Measurements from ENCODE around the gene TLNRD1. TPM values are rescaled to one million over a fixed set of nuclear protein-coding genes. Genes with fewer than 3 reads are reported as not detected.

The TLNRD1 gene
- total RNA-seq, 4 donors from 2014 or later, result 17.0 to 31.9 (median 25.9) TPM

DNA sequence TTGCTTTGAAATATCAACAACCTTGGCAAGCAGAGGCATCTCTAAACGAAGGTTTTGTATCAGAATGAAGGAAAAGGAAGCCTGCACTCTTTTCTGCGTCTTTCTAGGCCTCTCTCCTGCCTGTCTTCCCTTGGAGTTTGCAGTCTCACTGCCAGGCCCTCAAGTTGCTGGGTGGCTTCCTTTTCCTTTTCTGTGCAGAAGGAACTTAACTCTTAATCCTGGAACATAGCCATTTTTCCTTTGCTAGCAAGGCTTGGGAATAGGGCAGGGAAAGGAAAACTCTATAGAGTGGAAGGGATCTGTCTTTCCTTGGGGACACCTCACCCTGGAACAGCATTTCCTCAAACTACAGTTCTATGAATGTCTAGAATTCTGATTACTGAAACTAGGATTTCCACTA is 32.8 kb downstream of the TLNRD1 start:
- Histone ChIP-seq H3K36me3 (no peaks in the 10 kb centered on the region), H3K27me3 (no peaks in the 10 kb centered on the region), H3K4me3 (no peak overlapping the region), H3K9me3 (no peaks in the 10 kb centered on the region), H3K27ac (peak overlapping the region in 1 of 4 donors; percentile 10), H3K4me1 (peaks cover 0 to 11% (median 0%) of the 10 kb centered on the region in 3 donors)
- TF ChIP-seq EP300 (IDR thresholded peaks at IDR 0.05), result no peak
- no peak for TF ChIP-seq POLR2AphosphoS5 (IDR thresholded peaks at IDR 0.05)
- no peak for TF ChIP-seq POLR2A (IDR thresholded peaks at IDR 0.05)
- no peak for TF ChIP-seq CTCF (IDR thresholded peaks at IDR 0.05)
- 0 to 14% methylated on average over 2 of the region's 2 CpGs for WGBS, 2 donors (ENCODE audit: low coverage in 1 of 2)
- ATAC-seq, result no peak

DNA sequence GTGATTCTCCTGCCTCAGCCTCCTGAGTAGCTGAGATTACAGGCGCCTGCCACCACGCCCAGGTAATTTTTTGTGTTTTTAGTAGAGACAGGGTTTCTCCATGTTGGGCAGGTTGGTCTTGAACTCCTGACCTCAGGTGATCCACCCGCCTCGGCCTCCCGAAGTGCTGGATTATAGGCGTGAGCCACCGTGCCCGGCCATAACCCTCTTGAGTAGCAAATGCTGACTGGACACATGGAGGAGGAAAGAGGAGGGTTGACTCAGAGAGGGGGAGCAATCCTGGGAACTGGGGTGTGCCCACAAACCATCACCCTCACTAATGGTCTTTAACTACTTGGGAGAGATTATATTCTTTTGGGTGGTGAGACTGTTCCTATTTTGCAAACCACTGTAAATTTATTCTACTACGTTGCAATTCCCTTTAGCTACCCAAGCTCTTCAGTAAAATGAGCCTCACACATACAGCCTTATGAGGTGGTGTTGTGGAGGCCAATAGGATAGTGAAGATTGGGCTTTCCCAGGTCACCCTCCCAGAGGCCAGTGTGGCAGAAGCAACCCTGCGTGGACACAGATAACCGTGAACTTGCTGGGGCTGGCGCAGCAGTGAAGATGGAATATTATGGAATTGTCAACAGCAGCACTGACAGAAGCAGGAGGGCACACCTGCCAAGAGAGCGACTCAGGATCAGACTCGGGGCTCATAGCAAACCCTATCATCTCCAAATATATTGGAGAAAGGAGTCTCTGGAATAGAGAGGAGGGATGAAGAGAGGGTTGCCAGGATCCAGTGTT is 37.4 kb downstream of the TLNRD1 start:
- WGBS, 2 donors (ENCODE audit: low coverage in 1 of 2), result 86 to 100% methylated on average over 2 to 4 of the region's 14 CpGs
- peak overlapping the region in 1 of 4 donors; percentile 47 for H3K27ac ChIP-seq
- TF ChIP-seq POLR2A (IDR thresholded peaks at IDR 0.05) (no peak), CTCF (IDR thresholded peaks at IDR 0.05) (no peak), POLR2AphosphoS5 (IDR thresholded peaks at IDR 0.05) (no peak), EP300 (IDR thresholded peaks at IDR 0.05) (no peak)

GRCh38 chr15:81038975-81039607 is 38.4 kb downstream of the TLNRD1 start:
- H3K27ac ChIP-seq, result peak overlapping the region in 1 of 4 donors; percentile 47
- peak; percentile 71 for ATAC-seq

More for the DNA sequence above, 37.4 kb downstream of the TLNRD1 start:
- no peaks in the 10 kb centered on the region for H3K9me3 ChIP-seq
- H3K36me3 ChIP-seq, result no peaks in the 10 kb centered on the region
- H3K4me3 ChIP-seq, result no peak overlapping the region
- no peak for ATAC-seq
- no peaks in the 10 kb centered on the region for H3K27me3 ChIP-seq
- H3K4me1 ChIP-seq, result peaks cover 0 to 8% (median 0%) of the 10 kb centered on the region in 3 donors

DNA sequence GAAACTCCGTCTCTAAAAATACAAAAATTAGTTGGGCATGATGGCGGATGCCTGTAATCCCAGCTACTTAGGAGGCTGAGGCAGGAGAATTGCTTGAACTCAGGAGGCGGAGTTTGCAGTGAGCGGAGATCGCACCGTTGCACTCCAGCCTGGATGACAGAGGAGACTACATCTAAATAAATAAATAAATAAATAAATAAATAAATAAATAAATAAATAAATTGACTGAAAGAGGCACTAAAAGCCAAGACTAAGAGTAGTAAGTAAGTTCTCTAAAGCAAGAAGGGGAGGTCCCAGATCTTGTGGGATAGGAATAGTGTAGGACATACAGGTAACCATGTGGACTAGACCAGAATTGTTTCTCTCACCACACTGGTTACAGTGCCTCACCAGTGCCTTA is 40.0 kb downstream of the TLNRD1 start:
- no peaks in the 10 kb centered on the region for H3K27me3 ChIP-seq

More at GRCh38 chr15:81038975-81039607, 38.4 kb downstream of the TLNRD1 start:
- Histone ChIP-seq H3K36me3 (no peaks in the 10 kb centered on the region), H3K27me3 (no peaks in the 10 kb centered on the region), H3K4me1 (peaks cover 0 to 3% (median 0%) of the 10 kb centered on the region in 3 donors), H3K4me3 (no peak overlapping the region), H3K9me3 (no peaks in the 10 kb centered on the region)
- TF ChIP-seq POLR2A (IDR thresholded peaks at IDR 0.05), result no peak
- no peak for TF ChIP-seq EP300 (IDR thresholded peaks at IDR 0.05)
- WGBS, 2 donors (ENCODE audit: low coverage in 1 of 2), result 57 to 67% methylated on average over 4 of the region's 4 CpGs

More for the DNA sequence above, 40.0 kb downstream of the TLNRD1 start:
- 85 to 95% methylated on average over 4 to 6 of the region's 6 CpGs for WGBS, 2 donors (ENCODE audit: low coverage in 1 of 2)
- no peak for TF ChIP-seq EP300 (IDR thresholded peaks at IDR 0.05)
- TF ChIP-seq CTCF (IDR thresholded peaks at IDR 0.05), result no peak
- TF ChIP-seq POLR2A (IDR thresholded peaks at IDR 0.05), result no peak
- no peak for TF ChIP-seq POLR2AphosphoS5 (IDR thresholded peaks at IDR 0.05)
- no peak overlapping the region for H3K4me3 ChIP-seq
- H3K4me1 ChIP-seq, result peaks cover 0 to 3% (median 0%) of the 10 kb centered on the region in 3 donors
- H3K36me3 ChIP-seq, result no peaks in the 10 kb centered on the region
- peaks cover 0 to under 1% (median 0%) of the 10 kb centered on the region in 3 donors for H3K9me3 ChIP-seq
- H3K27ac ChIP-seq, result no peak overlapping the region
- no peak for ATAC-seq

Measured in gastroesophageal sphincter (tissue), 4 donors.